Endothelial cell of umbilical vein (primary cell): Measurements from ENCODE around the gene CPA2. TPM values are rescaled to one million over a fixed set of nuclear protein-coding genes. Genes with fewer than 3 reads are reported as not detected.

Source experiments
- BruUV-seq: library from RNA; stranded (reverse); fragments of 400-500 nt; replicated peaks from 2 replicates; lab custom pipeline; 2021; lab: Mats Ljungman, UMichigan
- CTCF ChIA-PET: fragments of 300-600, 350-600 bp; sonication (Branson Sonifier 250); formaldehyde crosslinking; loops from one replicate; lab custom pipeline; 2021; ENCODE audit warnings: antibody characterized with exemption, inconsistent platforms; lab: Charles Lee
- POLR2A ChIA-PET: fragments of 300-600, 350-600 bp; sonication (Branson Sonifier 250); formaldehyde crosslinking; loops from one replicate; lab custom pipeline; 2021; ENCODE audit warnings: antibody characterized with exemption, inconsistent platforms; lab: Charles Lee
- DNase-seq: peaks from one replicate; pipeline ENCODE4 v3.0.0-alpha.2; 2011; ENCODE audit warnings: low read depth, low spot score
- FAIRE-seq: peaks from 2 replicates; lab custom pipeline; 2011; peaks lifted over from hg19 to GRCh38; lab: Jason Lieb, UNC
- H2AFZ ChIP-seq: 2 replicates; pipeline ENCODE4 v1.6.0; 2012; ENCODE audit warnings: low read depth, low read length, control low read depth, inconsistent platforms
- H3K27ac ChIP-seq: 2 replicates; pipeline ENCODE4 v1.5.1; 2011; ENCODE audit warnings: low read depth, mild to moderate bottlenecking, control low read depth, low read length, moderate library complexity; ENCODE audit not compliant: insufficient read depth
- H3K27me3 ChIP-seq, 2 experiments: 2 replicates each; pipeline versions ENCODE4 v1.6.0 to v1.6.1; 2011; ENCODE audit warnings: low read length in 2 of 2, mixed read lengths in 1 of 2; ENCODE audit not compliant: control insufficient read depth in 2 of 2, insufficient read depth in 2 of 2
- H3K36me3 ChIP-seq, 2 experiments: 2 replicates in 1 of 2; 3 replicates in 1 of 2; pipeline ENCODE4 v1.5.1; 2011; ENCODE audit warnings: low read length in 2 of 2, mild to moderate bottlenecking in 1 of 2, moderate library complexity in 1 of 2; ENCODE audit not compliant: control insufficient read depth in 2 of 2, insufficient read depth in 2 of 2; ENCODE audit errors: extremely low read depth in 1 of 2
- H3K4me1 ChIP-seq: 3 replicates; pipeline ENCODE4 v1.5.1; 2011; ENCODE audit warnings: mild to moderate bottlenecking, low read length; ENCODE audit not compliant: control insufficient read depth, insufficient read depth; ENCODE audit errors: extremely low read depth
- H3K4me2 ChIP-seq: 2 replicates; pipeline ENCODE4 v1.6.1; 2011; ENCODE audit warnings: low read length, control low read depth, mixed read lengths; ENCODE audit not compliant: insufficient read depth
- H3K4me3 ChIP-seq, 3 experiments: fragments of 200-600 bp in 1 of 3; sonication (generic), shearing (Covaris generic) in 1 of 3; replicated peaks in 1 of 3; 2 replicates each; pipeline ENCODE4 v1.5.1; 2011 to 2016; ENCODE audit warnings: control low read depth in 3 of 3, low read length in 3 of 3, mild to moderate bottlenecking in 2 of 3, inconsistent platforms in 1 of 3, low read depth in 1 of 3, moderate library complexity in 1 of 3; ENCODE audit not compliant: insufficient read depth in 1 of 3
- H3K79me2 ChIP-seq: 2 replicates; pipeline ENCODE4 v1.6.0; 2012; ENCODE audit warnings: low read length, inconsistent platforms; ENCODE audit not compliant: control insufficient read depth, insufficient read depth
- H3K9ac ChIP-seq: replicated peaks from 2 replicates; pipeline ENCODE3; 2011; ENCODE audit warnings: low read length, control low read depth; ENCODE audit not compliant: insufficient read depth; ENCODE audit errors: extremely low read depth
- H3K9me1 ChIP-seq: replicated peaks from 3 replicates; pipeline ENCODE4 v1.6.0; 2011; ENCODE audit warnings: mild to moderate bottlenecking, low read length; ENCODE audit not compliant: control insufficient read depth, insufficient read depth; ENCODE audit errors: extremely low read depth
- H3K9me3 ChIP-seq: replicated peaks from 2 replicates; pipeline ENCODE4 v1.5.1; 2012; ENCODE audit warnings: low read length, inconsistent platforms; ENCODE audit not compliant: control insufficient read depth, insufficient read depth
- H4K20me1 ChIP-seq: replicated peaks from 2 replicates; pipeline ENCODE3; 2011; ENCODE audit warnings: mild to moderate bottlenecking, low read length; ENCODE audit not compliant: control insufficient read depth, insufficient read depth; ENCODE audit errors: extremely low read depth
- CTCF ChIP-seq, 2 donors: IDR thresholded peaks; 1 replicate in 1 of 2; 2 replicates in 1 of 2; pipeline ENCODE4 v1.5.1; 2011; ENCODE audit warnings: low read length in 2 of 2, mild to moderate bottlenecking in 2 of 2, moderate library complexity in 2 of 2, control low read depth in 1 of 2, inconsistent platforms in 1 of 2, low read depth in 1 of 2; ENCODE audit not compliant: insufficient read depth in 1 of 2; ENCODE audit errors: extremely low read depth in 1 of 2
- EZH2 ChIP-seq: IDR thresholded peaks from 2 replicates; pipeline ENCODE4 v1.6.1; 2012; ENCODE audit warnings: borderline replicate concordance, low read depth, mild to moderate bottlenecking, moderate library complexity, low read length, inconsistent platforms; ENCODE audit not compliant: severe bottlenecking
- FOS ChIP-seq: IDR thresholded peaks from 2 replicates; pipeline ENCODE4 v1.6.1; 2011; ENCODE audit warnings: mild to moderate bottlenecking, low read length, moderate library complexity, borderline replicate concordance; ENCODE audit not compliant: insufficient read depth
- GATA2 ChIP-seq: IDR thresholded peaks from 2 replicates; pipeline ENCODE4 v1.7.0; 2011; ENCODE audit warnings: low read depth, mild to moderate bottlenecking, moderate library complexity, mixed read lengths, low read length; ENCODE audit not compliant: insufficient read length, insufficient read depth
- JUN ChIP-seq: IDR thresholded peaks from 2 replicates; pipeline ENCODE4 v1.6.1; 2011; ENCODE audit warnings: borderline replicate concordance, low read depth; ENCODE audit not compliant: insufficient read length, insufficient read depth
- MAX ChIP-seq: IDR thresholded peaks from 2 replicates; pipeline ENCODE4 v1.6.1; 2011; ENCODE audit not compliant: insufficient read depth, insufficient read length
- MYC ChIP-seq: IDR thresholded peaks from one replicate; pipeline ENCODE4 v1.6.1; 2011; ENCODE audit warnings: mild to moderate bottlenecking, low read depth, low read length
- POLR2AphosphoS5 ChIP-seq: IDR thresholded peaks from 2 replicates; pipeline ENCODE4 v1.6.1; 2012; ENCODE audit warnings: low read depth, mild to moderate bottlenecking, control low read depth, low read length, moderate library complexity; ENCODE audit not compliant: insufficient read depth
- dilution Hi-C: fragments of 300-500 bp; cut with MboI; formaldehyde crosslinking; loops from one replicate; pipeline ENCODE4 v1.15.0; 2019; ENCODE audit warnings: low sequenced_read_pairs; ENCODE audit not compliant: extremely low pct_ligation_motif_present
- intact Hi-C: fragments of 100-400 bp; cut with micrococcal nuclease; formaldehyde crosslinking; loops from one replicate; pipeline ENCODE4 v1.10.0; 2022
- polyA plus RNA-seq, 4 experiments: library from polyadenylated mRNA; depleted of rRNA in 3 of 4; stranded (reverse) in 3 of 4; unstranded in 1 of 4; fragments of >200 nt; gene quantifications; 2 replicates each; pipeline versions ENCODE4 v1.2.1 to v1.2.3, GENCODE V29; 2011 to 2012; ENCODE audit warnings: missing spikeins in 1 of 4
- total RNA-seq: library from RNA; stranded (reverse); gene quantifications from 2 replicates; pipeline ENCODE4 v1.2.3, GENCODE V29; 2021

CPA2 gene
- total and polyA plus RNA-seq, 2 donors (not counting 3 experiments of a cell fraction or from before 2014, with no cell fraction given): not detected

GRCh38 chr7:130275826-130276297 is 9.2 kb downstream of the CPA2 start:
- Histone ChIP-seq H3K9me1 (no peaks in the 10 kb centered on the region), H4K20me1 (no peaks in the 10 kb centered on the region), H3K27ac (no peak overlapping the region), H2AFZ (no peak overlapping the region), H3K9me3 (no peaks in the 10 kb centered on the region), H3K27me3 (peaks cover 5 to 28% of the 10 kb centered on the region in 2 experiments), H3K4me1 (peaks cover 2% of the 10 kb centered on the region), H3K4me2 (no peak overlapping the region), H3K4me3 (no peak overlapping the region), H3K36me3 (no peaks in the 10 kb centered on the region), H3K79me2 (no peaks in the 10 kb centered on the region), H3K9ac (no peak overlapping the region)
- no TSS peak for BruUV-seq
- FAIRE-seq (no peak), DNase-seq (no peak)
- TF ChIP-seq CTCF (IDR thresholded peaks at IDR 0.05; ENCODE audit: extremely low read depth in 1 of 2, insufficient read depth in 1 of 2, low read depth in 1 of 2, low read length in 2 of 2) (no peak), FOS (no peak), JUN (no peak), POLR2AphosphoS5 (no peak), GATA2 (no peak), MAX (no peak), EZH2 (no peak), MYC (no peak)
- ChIA-PET POLR2A (no interaction called here), CTCF (no interaction called here)
- intact Hi-C loops (no loop called here), dilution Hi-C loops (no loop called here)
